ENCODE measurements around the gene BHLHE41.
A peak's percentile ranks its signal among the peaks of the same experiment; 100 is the strongest.

The BHLHE41 gene

DNA sequence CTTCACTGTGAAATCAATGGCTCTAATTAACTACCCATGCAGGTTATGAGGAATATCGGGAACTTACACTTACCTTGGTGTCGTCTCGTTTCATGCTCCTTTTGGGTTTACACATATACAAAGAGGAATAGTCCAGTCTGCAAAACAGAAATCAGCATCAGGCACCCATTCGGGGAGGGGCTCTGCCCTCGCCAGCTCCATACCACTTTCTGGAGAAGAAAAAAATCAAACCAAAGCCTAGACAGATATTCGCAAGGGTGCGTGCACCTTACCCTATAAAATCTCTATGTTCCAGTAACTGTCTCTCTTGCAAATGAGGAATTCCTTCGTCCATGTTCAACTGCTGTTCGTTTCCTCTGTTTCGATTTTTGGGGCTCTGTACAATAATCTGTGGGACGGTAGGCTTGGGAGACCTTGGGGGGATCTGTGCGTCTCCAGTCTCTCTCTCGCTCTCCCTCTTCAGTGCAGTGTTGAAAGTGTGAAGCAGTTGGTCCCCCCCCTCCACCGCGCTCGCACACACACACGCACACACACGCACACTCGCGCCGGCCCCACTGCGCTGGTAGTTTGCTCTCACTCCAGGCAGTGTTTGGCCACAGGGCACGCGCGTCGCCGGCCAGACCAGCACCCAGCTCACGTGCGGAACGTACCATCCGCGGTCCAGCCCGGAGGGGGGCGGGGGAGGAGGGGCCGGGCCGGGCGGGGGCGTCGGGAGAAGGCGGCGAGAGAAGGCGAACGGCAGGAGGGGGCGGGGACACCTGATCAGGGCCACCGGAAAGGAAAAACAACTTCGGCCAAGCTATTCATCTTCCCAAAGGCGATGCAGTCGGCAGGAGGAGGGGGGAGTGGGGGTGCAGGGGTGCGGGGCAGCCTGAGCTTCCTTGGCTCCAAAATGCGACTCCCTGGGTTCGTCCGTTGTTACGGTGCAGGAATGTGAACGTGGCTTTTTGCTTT is at the start of gene BHLHE41:
BHLHE41 (minus strand) TSS at position 592 of the 954 bp plus-strand sequence; CDS start at position 334, 258 bp downstream.
- TF ChIP-seq, protein P1, sequence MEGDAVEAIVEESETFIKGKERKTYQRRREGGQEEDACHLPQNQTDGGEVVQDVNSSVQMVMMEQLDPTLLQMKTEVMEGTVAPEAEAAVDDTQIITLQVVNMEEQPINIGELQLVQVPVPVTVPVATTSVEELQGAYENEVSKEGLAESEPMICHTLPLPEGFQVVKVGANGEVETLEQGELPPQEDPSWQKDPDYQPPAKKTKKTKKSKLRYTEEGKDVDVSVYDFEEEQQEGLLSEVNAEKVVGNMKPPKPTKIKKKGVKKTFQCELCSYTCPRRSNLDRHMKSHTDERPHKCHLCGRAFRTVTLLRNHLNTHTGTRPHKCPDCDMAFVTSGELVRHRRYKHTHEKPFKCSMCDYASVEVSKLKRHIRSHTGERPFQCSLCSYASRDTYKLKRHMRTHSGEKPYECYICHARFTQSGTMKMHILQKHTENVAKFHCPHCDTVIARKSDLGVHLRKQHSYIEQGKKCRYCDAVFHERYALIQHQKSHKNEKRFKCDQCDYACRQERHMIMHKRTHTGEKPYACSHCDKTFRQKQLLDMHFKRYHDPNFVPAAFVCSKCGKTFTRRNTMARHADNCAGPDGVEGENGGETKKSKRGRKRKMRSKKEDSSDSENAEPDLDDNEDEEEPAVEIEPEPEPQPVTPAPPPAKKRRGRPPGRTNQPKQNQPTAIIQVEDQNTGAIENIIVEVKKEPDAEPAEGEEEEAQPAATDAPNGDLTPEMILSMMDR (IDR thresholded peaks at IDR 0.05; ENCODE audit: low read depth, low read length, missing control alignments): no peak
- peak within 1 kb of the TSS; percentile 61 for H3K4me3 ChIP-seq (replicated peaks; ENCODE audit: low read depth, low read length)
- no peak for DNase-seq (ENCODE audit: extremely low read depth, low read depth)

DNA sequence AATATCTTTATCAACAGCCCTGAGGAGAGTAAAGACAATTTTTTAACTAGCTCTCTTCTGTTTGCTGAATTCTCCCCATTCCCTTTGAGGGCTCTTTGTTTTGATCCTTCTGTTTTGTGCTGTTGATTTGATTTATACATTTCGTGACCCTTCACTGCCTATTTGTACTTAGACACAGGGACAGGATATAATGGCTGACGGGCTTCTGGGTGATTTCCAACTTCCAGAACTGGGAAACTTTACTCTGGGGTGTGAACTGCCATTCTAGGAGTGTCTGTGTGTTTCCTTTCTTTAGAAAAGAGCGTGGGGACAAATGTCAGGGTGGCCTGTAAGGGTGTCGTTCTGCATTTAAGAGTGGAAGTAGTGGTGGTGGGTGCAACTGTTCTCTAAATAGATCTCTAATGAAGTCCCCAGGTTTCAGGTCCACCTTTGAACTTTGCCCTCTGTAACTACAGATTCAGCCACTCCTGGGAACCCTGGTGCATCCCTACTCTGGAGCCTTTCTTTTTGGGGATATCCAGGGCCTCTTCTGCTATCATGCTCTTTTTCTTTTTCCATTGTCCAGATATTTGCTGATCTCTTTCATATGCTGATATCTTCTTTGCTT is 48.2 kb upstream of the BHLHE41 start:
- TF ChIP-seq, protein P1 (IDR thresholded peaks at IDR 0.05; ENCODE audit: low read depth, low read length, missing control alignments): no peak
- no peak for DNase-seq (ENCODE audit: extremely low read depth, low read depth)
- H3K4me3 ChIP-seq (replicated peaks; ENCODE audit: low read depth, low read length): no peak overlapping the region

- TF ChIP-seq, protein P1 (IDR thresholded peaks at IDR 0.05; ENCODE audit: low read depth, low read length, missing control alignments): no peak
- no peak overlapping the region for H3K4me3 ChIP-seq (replicated peaks; ENCODE audit: low read depth, low read length)
- no peak for DNase-seq (ENCODE audit: extremely low read depth, low read depth)
Observed at GRCh38 chr12:26172539-26172938, 47.7 kb upstream of the BHLHE41 start.

DNA sequence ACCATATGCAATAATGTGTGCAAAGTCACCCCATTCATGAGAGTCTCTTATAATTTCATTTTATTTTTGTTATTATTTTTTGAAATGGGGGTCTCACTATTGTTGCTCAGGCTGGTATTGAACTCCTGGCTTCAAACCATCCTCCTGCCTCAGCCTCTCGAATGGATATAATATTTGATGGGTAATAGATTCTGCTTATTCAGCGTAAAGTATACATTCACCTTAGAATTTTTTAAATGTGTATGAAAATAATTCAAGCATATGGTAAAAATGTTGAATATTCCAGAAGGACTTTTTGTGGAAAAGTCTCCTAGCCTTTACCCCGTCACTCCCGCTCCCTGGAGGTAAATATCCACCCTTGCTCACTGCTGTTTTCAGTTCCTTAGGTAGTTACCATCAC is 47.2 kb upstream of the BHLHE41 start:
- no peak for DNase-seq (ENCODE audit: extremely low read depth, low read depth)
- TF ChIP-seq, protein P1 (IDR thresholded peaks at IDR 0.05; ENCODE audit: low read depth, low read length, missing control alignments): no peak
- H3K4me3 ChIP-seq (replicated peaks; ENCODE audit: low read depth, low read length): no peak overlapping the region

DNA sequence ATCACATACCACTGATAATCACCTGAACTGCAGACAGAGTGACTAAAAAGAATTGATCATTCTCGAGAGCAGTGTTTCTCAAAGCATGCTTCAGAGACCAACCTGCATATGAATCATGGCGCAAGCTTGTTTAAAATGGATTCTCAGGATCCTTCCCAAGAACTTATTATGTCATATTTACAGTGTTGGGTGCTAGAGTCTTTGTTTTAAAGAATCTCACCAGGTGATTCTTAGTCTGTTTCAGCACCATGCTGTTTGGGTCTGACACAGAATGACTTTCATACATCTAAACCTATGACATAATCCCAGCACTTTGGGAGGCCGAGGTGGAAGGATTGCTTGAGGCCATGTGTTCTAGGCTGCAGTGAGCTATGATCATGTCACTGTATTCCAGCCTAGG is 39.3 kb upstream of the BHLHE41 start:
- TF ChIP-seq, protein P1 (IDR thresholded peaks at IDR 0.05; ENCODE audit: low read depth, low read length, missing control alignments): no peak
- DNase-seq (ENCODE audit: extremely low read depth, low read depth): no peak
- H3K4me3 ChIP-seq (replicated peaks; ENCODE audit: low read depth, low read length): no peak overlapping the region

GRCh38 chr12:26162905-26163304 is 38.1 kb upstream of the BHLHE41 start:
- H3K4me3 ChIP-seq (replicated peaks; ENCODE audit: low read depth, low read length): no peak overlapping the region
- no peak for DNase-seq (ENCODE audit: extremely low read depth, low read depth)
- TF ChIP-seq, protein P1 (IDR thresholded peaks at IDR 0.05; ENCODE audit: low read depth, low read length, missing control alignments): no peak

Measured in HFF-Myc (cell line).